Activated CD4-positive, alpha-beta memory T cell treated with anti-CD3 and anti-CD28 coated beads for 36 hours (primary cell): ENCODE measurements around the gene DPH1. TPM values are rescaled to one million over a fixed set of nuclear protein-coding genes. Genes with fewer than 3 reads are reported as not detected.

Experiments
- CTCF ChIA-PET: fragments of 350-600 bp; sonication (Branson Sonifier 250); formaldehyde crosslinking; loops from one replicate; lab custom pipeline; 2021; ENCODE audit warnings: antibody characterized with exemption, inconsistent platforms; lab: Charles Lee
- POLR2A ChIA-PET: fragments of 350-600 bp; sonication (Branson Sonifier 250); formaldehyde crosslinking; loops from one replicate; lab custom pipeline; 2021; ENCODE audit warnings: antibody characterized with exemption; lab: Charles Lee
- DNase-seq: peaks from one replicate; pipeline ENCODE4 v3.0.0-alpha.2; 2020
- H3K27ac Mint-ChIP-seq: one replicate; pipeline ENCODE4 v1.8.0; 2021; ENCODE audit warnings: mixed read lengths
- H3K27me3 Mint-ChIP-seq: one replicate; pipeline ENCODE4 v1.8.0; 2021; ENCODE audit warnings: mixed read lengths
- H3K36me3 Mint-ChIP-seq: one replicate; pipeline ENCODE4 v1.8.0; 2021; ENCODE audit warnings: mixed read lengths
- H3K4me1 Mint-ChIP-seq: one replicate; pipeline ENCODE4 v1.8.0; 2021; ENCODE audit warnings: low read depth, mixed read lengths
- H3K4me3 Mint-ChIP-seq: one replicate; pipeline ENCODE4 v1.8.0; 2021; ENCODE audit warnings: mild to moderate bottlenecking, mixed read lengths
- H3K9me3 Mint-ChIP-seq: one replicate; pipeline ENCODE4 v1.8.0; 2021; ENCODE audit warnings: mixed read lengths
- intact Hi-C: fragments of 100-400 bp; cut with micrococcal nuclease; formaldehyde crosslinking; loops from one replicate; pipeline ENCODE4 v1.15.1; 2023
- total RNA-seq, 2 experiments: library from RNA; stranded (reverse); gene quantifications; one replicate each; pipeline ENCODE4 v1.2.3, GENCODE V29; 2021

Gene DPH1
- total RNA-seq, 2 experiments from 2014 or later: 29.4 to 31.1 TPM

DNA sequence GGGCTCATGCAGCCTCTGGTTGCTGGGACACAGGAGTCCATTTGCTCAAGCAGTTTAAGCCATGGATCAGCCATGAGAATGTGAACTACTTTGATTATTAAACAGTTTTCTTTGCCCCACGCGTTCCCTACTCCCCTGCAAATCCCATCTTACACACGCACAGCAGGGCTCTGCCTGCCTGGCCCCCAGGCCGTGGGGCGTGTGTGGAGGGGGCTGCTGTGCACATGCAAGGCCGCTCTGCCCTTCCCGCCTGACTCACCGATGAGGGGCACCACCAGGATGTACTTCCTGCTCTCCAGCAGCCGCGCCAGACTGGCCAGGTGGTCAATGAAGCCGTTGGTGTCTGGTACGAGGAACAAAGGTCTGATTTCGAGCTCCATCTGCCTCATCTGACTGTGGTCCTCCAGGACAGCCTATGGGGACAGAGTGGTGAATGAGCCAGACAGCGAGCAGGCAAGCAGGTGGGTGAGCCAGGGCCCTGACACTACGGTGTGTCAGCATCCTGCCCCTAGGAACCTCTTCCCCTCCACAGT lies 38.6 kb downstream of the DPH1 start:
- H3K9me3 Mint-ChIP-seq: no peaks in the 10 kb centered on the region
- H3K36me3 Mint-ChIP-seq: peaks cover 66% of the 10 kb centered on the region
- peak; percentile 71 for DNase-seq
- ChIA-PET CTCF (interaction anchor here (1.0 to 8.3 kb wide), 7 partner anchors 12 to 176 kb away, joined by 3 to 122 read pairs (median 5); partner anchors contain the start of gene HIC1), POLR2A (interaction anchor here (0.5 to 5.7 kb wide), 4 partner anchors 10 to 19 kb away, joined by 3 to 82 read pairs (median 6); no protein-coding TSS in a partner anchor)
- peaks cover 2% of the 10 kb centered on the region for H3K27me3 Mint-ChIP-seq
- peak overlapping the region; percentile 93 for H3K27ac Mint-ChIP-seq
- H3K4me1 Mint-ChIP-seq: peaks cover 49% of the 10 kb centered on the region
- H3K4me3 Mint-ChIP-seq: peak overlapping the region; percentile 57
- intact Hi-C loops: no loop called here

DNA sequence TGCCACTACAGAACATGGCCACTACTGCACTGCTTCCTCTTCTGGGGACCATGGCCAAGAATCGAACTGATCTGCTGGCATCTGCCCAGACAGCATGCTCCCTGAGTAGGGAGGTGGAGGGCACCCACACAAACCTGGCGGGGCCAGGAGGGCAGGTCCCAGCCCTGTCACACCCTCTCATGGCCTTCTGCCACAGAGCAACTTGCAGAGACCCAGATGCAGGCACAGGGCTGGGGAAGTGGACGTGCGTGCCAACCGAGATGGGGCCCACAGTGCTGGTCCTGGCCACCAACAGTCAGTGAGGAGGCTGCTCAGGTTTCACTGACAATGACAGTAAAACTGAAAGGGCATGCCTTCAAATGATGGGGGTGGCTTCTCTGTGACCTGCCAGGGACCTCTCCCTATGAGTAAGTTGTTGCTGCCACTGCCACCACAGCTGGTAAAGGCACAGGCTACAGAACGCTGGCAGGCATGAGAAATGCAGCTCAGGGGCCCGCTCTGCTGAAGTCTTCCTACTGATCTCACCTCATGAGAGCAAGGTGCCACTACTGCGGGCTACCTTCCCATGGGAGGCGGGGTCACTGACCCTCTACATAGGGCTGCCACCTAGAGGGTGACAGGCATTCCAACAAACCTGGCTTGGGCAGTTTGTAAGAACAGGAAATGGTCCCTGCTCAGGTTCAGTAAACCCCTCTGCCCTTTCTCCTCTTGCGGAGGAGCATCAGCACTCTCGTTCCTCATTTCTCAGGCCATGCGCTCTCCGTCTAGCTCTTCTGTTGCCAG lies 40.5 kb downstream of the DPH1 start:
- peaks cover 50% of the 10 kb centered on the region for H3K36me3 Mint-ChIP-seq

DNA sequence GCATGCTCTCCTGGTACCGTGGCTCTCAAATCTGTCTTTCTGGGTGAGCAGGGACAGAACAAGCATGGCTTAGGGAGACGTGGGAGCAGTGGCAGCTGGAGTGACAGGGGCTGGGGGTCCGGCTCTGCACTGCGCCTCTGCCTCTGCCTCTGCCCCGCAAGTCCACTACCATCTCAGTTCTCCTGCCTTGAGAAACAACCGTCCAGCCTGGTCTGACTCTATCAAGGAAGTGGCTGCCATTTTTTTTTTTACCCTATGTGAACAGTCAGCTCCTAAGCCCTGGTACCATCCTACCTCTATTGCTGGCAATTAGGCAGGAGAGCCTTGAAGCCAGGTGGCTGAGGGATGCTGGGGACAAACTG lies 41.1 kb downstream of the DPH1 start:
- ChIA-PET CTCF (interaction anchor here (0.9 to 8.3 kb wide), 7 partner anchors 13 to 212 kb away, joined by 3 to 122 read pairs (median 6); partner anchors contain the start of gene HIC1), POLR2A (interaction anchor here (0.6 to 5.7 kb wide), 9 partner anchors 11 to 193 kb away, joined by 3 to 82 read pairs (median 5); no protein-coding TSS in a partner anchor)
- intact Hi-C loops: no loop called here
- H3K9me3 Mint-ChIP-seq: no peaks in the 10 kb centered on the region
- peaks cover 49% of the 10 kb centered on the region for H3K4me1 Mint-ChIP-seq
- DNase-seq: no peak
- peak overlapping the region; percentile 93 for H3K27ac Mint-ChIP-seq
- H3K27me3 Mint-ChIP-seq: peaks cover 2% of the 10 kb centered on the region
- peaks cover 45% of the 10 kb centered on the region for H3K36me3 Mint-ChIP-seq
- H3K4me3 Mint-ChIP-seq: peak overlapping the region; percentile 36

More for the DNA sequence above, 40.5 kb downstream of the DPH1 start:
- H3K4me1 Mint-ChIP-seq: peaks cover 48% of the 10 kb centered on the region
- H3K27ac Mint-ChIP-seq: peak overlapping the region; percentile 93
- ChIA-PET CTCF (interaction anchor here (0.9 to 8.3 kb wide), 8 partner anchors 13 to 212 kb away, joined by 3 to 122 read pairs (median 6); partner anchors contain the start of gene HIC1), POLR2A (interaction anchor here (0.5 to 5.7 kb wide), 12 partner anchors 12 to 1643 kb away, joined by 3 to 82 read pairs (median 4); no protein-coding TSS in a partner anchor)
- intact Hi-C loops: loop anchor here (1.0 kb wide), 2 partner anchors 17 to 170 kb away; no protein-coding TSS in a partner anchor
- DNase-seq: peak; percentile 93
- H3K4me3 Mint-ChIP-seq: peak overlapping the region; percentile 60
- H3K9me3 Mint-ChIP-seq: no peaks in the 10 kb centered on the region
- H3K27me3 Mint-ChIP-seq: peaks cover 2% of the 10 kb centered on the region

DNA sequence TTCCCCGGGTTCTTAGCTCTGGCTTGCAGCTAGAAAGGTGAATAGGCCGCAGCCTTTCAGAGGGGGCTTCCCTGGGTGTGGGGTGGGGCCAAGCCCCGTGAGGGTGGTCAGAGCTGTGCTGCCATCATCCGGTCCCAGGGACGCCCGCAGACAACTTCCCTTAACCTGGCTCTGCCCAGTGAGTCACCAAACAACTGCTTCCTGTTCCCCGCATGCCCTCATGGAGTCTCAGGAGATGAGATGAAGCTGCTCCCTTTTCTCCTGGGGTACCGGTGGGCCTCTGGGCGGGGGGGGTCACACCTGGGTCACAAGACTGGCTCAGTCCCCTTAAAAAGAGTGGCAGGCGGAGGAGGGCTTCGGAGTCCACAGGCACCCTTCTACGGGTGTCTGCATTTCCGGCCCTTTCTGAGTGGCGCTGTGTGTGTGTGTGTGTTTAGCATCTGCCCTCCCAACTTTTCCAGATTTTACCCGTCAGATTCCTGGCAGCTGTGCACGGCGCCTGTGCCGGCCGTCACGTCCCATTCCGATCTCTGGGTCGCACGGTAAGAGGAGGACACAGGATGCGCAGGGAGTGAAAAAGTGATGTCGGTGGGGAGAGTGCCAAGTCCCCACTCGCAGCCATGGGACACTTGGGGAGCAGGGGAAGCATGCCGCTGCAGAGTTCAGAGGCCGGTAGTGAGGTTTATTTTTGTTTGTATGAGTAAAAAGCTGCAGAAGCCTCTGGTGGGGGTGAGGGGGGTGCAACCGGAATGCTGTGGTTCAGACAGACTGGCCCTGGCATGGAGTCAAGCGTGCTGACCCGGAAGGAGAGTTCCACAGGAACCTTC lies 41.7 kb downstream of the DPH1 start:
- intact Hi-C loops: no loop called here
- H3K27ac Mint-ChIP-seq: peak overlapping the region; percentile 93
- DNase-seq: no peak
- peak overlapping the region; percentile 7 for H3K4me3 Mint-ChIP-seq
- peaks cover 2% of the 10 kb centered on the region for H3K27me3 Mint-ChIP-seq
- CTCF ChIA-PET: interaction anchor here (0.9 to 8.3 kb wide), 5 partner anchors 12 to 211 kb away, joined by 3 to 122 read pairs (median 6); partner anchors contain the start of gene HIC1
- POLR2A ChIA-PET: interaction anchor here (1.0 to 5.7 kb wide), 6 partner anchors 10 to 182 kb away, joined by 5 to 82 read pairs (median 7); no protein-coding TSS in a partner anchor
- H3K9me3 Mint-ChIP-seq: no peaks in the 10 kb centered on the region
- H3K36me3 Mint-ChIP-seq: peaks cover 46% of the 10 kb centered on the region
- peaks cover 49% of the 10 kb centered on the region for H3K4me1 Mint-ChIP-seq

DNA sequence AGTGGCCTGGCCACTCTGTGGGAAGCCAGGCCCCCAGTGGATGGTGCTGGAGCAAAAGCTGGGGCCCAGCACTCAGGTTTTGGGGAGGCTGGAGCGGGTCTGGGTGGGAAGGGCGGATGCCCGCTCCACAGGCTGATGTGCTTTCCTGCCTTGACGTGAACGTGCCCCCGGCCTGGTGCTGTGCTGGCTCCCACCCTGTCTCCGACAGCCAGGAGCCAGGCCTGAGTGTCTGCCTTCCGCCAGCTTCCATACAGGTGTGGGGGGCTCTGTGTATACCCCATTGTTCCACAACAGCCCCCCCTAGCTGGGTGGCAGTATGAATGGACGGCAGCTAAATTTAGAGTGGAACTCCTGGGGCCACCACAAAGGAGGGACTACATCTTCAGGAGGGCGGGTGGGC lies 45.0 kb downstream of the DPH1 start:
- Mint-ChIP-seq H3K4me3 (no peak overlapping the region), H3K4me1 (peaks cover 27% of the 10 kb centered on the region), H3K27me3 (no peaks in the 10 kb centered on the region), H3K9me3 (no peaks in the 10 kb centered on the region), H3K36me3 (peaks cover 42% of the 10 kb centered on the region), H3K27ac (no peak overlapping the region)
- intact Hi-C loops: no loop called here
- CTCF ChIA-PET: interaction anchor here (0.8 kb wide), 1 partner anchor 170 kb away, joined by 3 read pairs; no protein-coding TSS in a partner anchor
- DNase-seq: no peak
- POLR2A ChIA-PET: interaction anchor here (0.6 to 0.9 kb wide), 2 partner anchors 11 to 1629 kb away, joined by 3 read pairs; no protein-coding TSS in a partner anchor

DNA sequence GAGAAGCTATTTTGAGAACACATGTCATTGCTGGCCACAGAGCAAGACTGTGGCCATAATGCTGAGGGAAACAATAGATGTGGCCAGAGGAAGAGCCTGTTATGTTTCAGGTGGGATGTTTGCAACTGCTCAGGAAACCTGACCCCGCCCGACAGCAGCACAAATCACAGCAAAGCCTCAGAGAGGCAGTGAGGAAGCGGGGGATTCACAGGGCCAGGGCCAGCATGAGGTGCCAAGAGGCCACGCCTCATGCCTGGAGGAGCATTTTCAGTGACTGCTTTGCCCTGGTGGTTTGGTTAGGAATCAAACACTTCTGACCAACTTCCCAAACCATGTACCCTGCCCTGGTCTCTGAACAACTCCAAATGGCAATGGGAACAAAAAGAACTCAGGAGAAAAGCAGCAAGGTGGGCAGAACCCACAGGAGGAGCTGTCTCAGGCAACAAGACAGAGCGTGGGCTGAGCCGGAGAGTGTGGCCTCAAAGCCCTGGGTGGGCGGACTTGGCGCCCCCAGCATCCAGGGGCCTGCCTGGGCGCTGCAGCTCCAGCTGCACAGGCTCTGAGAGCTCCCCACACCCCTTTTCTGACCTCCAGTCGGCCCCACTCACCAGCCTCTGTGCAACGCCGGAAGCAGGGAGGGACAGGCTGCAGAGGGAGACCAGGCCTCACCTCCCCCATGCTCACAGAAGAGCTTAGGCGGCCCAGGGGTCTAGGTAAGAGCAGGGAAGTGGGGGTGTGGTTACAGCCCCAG lies 45.6 kb downstream of the DPH1 start:
- Mint-ChIP-seq H3K27ac (no peak overlapping the region), H3K4me1 (peaks cover 22% of the 10 kb centered on the region)

DNA sequence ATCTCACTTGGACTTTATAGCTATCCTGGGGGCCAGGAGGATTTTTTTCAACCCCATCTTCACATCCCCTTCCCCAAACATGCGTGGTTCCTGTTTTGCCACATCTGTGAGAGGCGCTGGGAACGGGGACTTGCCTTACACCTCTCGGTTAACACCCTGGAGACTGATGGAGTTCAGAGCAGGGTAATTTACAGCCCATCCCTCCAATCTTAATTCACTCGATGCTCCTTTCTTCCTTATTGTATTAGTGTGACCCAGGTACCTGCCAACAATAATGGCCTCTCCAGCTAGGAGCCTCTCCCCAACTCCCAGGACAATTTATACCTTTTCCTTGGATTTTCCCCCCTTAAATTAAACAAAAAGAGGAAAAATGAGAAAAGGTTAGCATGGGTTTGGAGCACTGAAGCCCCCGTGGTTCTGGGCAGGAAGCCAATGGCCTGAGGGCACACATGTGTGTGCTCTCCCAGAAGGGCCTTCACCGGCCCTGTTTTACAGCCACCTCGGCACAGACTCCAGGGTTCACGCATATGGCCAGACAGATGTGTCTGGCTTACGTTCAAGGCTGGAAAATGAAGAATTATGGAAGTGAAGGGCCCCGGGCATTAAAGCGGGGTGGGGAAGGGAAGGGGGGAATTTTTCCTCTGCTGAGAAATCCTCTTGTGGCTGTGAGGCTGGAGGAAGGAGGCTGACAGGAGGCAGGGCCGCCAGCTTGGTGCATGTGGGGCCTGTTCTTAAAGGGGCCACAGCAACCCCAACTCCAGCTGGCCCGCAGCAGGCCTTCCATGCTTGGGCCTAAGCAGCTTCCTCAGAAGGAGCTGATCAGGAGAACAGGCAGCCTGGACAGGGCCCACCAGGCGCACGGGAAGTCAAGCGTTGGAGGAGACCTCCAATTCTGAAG lies 46.4 kb downstream of the DPH1 start:
- ChIA-PET POLR2A (no interaction called here), CTCF (interaction anchor here (0.8 to 1.0 kb wide), 2 partner anchors 12 to 18 kb away, joined by 3 read pairs; no protein-coding TSS in a partner anchor)
- no peak for DNase-seq
- Mint-ChIP-seq H3K36me3 (peaks cover 45% of the 10 kb centered on the region), H3K27me3 (no peaks in the 10 kb centered on the region), H3K9me3 (no peaks in the 10 kb centered on the region), H3K4me3 (no peak overlapping the region), H3K27ac (no peak overlapping the region), H3K4me1 (peaks cover 14% of the 10 kb centered on the region)
- intact Hi-C loops: no loop called here

More for the DNA sequence above, 45.6 kb downstream of the DPH1 start:
- H3K27me3 Mint-ChIP-seq: no peaks in the 10 kb centered on the region
- intact Hi-C loops: no loop called here
- no peak for DNase-seq
- no peaks in the 10 kb centered on the region for H3K9me3 Mint-ChIP-seq
- H3K4me3 Mint-ChIP-seq: no peak overlapping the region
- ChIA-PET CTCF (interaction anchor here (0.8 to 1.0 kb wide), 2 partner anchors 11 to 17 kb away, joined by 3 read pairs; no protein-coding TSS in a partner anchor), POLR2A (interaction anchor here (0.9 kb wide), 1 partner anchor 11 kb away, joined by 3 read pairs; no protein-coding TSS in a partner anchor)
- H3K36me3 Mint-ChIP-seq: peaks cover 40% of the 10 kb centered on the region

DNA sequence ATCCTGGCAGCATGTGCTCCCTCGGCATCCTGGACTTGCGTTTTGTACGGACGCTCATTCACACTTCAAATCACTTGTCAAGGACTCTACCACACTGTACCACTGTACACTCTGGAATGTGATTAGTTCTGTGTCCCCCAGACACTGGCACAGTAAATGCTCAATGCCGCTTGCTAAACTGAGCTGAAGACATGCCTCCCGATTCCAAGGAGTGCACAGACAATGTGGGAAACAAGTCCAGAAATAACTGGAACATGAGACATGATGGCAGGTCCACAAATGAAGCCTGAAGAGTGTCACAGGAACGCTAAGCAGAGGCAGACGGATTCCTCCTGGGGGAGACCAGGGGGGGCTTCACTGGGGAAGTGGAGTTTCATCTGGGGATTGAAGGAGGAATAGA lies 47.1 kb downstream of the DPH1 start:
- no peak overlapping the region for H3K4me3 Mint-ChIP-seq
- intact Hi-C loops: no loop called here
- DNase-seq: no peak
- no peaks in the 10 kb centered on the region for H3K9me3 Mint-ChIP-seq
- peaks cover 47% of the 10 kb centered on the region for H3K36me3 Mint-ChIP-seq
- ChIA-PET POLR2A (no interaction called here), CTCF (no interaction called here)
- H3K27ac Mint-ChIP-seq: no peak overlapping the region
- no peaks in the 10 kb centered on the region for H3K27me3 Mint-ChIP-seq
- H3K4me1 Mint-ChIP-seq: peaks cover 12% of the 10 kb centered on the region

DNA sequence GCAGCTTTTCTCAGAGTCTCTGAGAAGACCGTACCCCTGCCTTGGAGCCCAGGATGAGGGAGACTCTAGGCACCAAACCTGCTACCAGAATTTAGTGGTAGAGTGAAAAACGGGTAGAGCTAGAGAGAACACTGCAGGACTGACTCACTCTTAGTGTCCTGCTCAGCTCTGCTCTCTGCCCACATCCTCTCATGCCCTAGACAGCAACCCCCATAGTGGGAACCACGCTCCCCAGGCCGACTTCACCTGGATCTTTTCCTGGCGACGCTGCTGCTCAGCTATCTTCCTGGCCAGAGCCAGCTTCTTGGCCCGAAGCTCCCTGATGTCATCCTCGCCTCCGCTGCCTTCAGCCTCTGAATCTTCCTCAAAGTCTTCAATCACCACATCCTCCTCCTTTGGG lies 51.6 kb downstream of the DPH1 start:
- POLR2A ChIA-PET: interaction anchor here (1.1 to 1.6 kb wide), 3 partner anchors 9 to 11 kb away, joined by 4 to 7 read pairs (median 6); no protein-coding TSS in a partner anchor
- H3K36me3 Mint-ChIP-seq: peaks cover 59% of the 10 kb centered on the region
- no peaks in the 10 kb centered on the region for H3K27me3 Mint-ChIP-seq
- H3K9me3 Mint-ChIP-seq: no peaks in the 10 kb centered on the region
- H3K4me1 Mint-ChIP-seq: peaks cover 35% of the 10 kb centered on the region
- H3K27ac Mint-ChIP-seq: no peak overlapping the region
- H3K4me3 Mint-ChIP-seq: no peak overlapping the region
- intact Hi-C loops: no loop called here
- CTCF ChIA-PET: interaction anchor here (0.5 to 1.7 kb wide), 3 partner anchors 23 to 69 kb away, joined by 3 to 5 read pairs (median 4); partner anchors contain the start of gene HIC1
- DNase-seq: no peak
